Dedifferentiated amniotic fluid mesenchymal stem cell (primary cell): ENCODE data around the gene CNOT11.

Source experiments
- DNase-seq: peaks from one replicate; pipeline ENCODE4 v3.0.0-alpha.2; 2016; ENCODE audit errors: extremely low spot score

Gene CNOT11

GRCh38 chr2:101278925-101279324, 26.2 kb downstream of the CNOT11 start:
- DNase-seq: no peak

GRCh38 chr2:101281482-101281881, 28.8 kb downstream of the CNOT11 start:
- no peak for DNase-seq

- DNase-seq: no peak
Measured at GRCh38 chr2:101282980-101283379, 30.3 kb downstream of the CNOT11 start.

- DNase-seq: no peak
Measured at GRCh38 chr2:101286684-101287083, 34.0 kb downstream of the CNOT11 start.

GRCh38 chr2:101287303-101287702, 34.6 kb downstream of the CNOT11 start:
- no peak for DNase-seq

- no peak for DNase-seq
Measured at GRCh38 chr2:101290711-101291110, 38.0 kb downstream of the CNOT11 start.

- no peak for DNase-seq
Measured at GRCh38 chr2:101291973-101292372, 39.3 kb downstream of the CNOT11 start.

- no peak for DNase-seq
Measured at GRCh38 chr2:101293544-101293943, 40.9 kb downstream of the CNOT11 start.

GRCh38 chr2:101294861-101295260, 42.2 kb downstream of the CNOT11 start:
- DNase-seq: no peak

GRCh38 chr2:101295895-101296294, 43.2 kb downstream of the CNOT11 start:
- peak; percentile 28 for DNase-seq

- peak; percentile 37 for DNase-seq
Measured at GRCh38 chr2:101296371-101296770, 43.7 kb downstream of the CNOT11 start.

GRCh38 chr2:101297383-101297782, 44.7 kb downstream of the CNOT11 start:
- DNase-seq: no peak

- DNase-seq: no peak
Measured at GRCh38 chr2:101299604-101300003, 46.9 kb downstream of the CNOT11 start.

- no peak for DNase-seq
Measured at GRCh38 chr2:101300164-101300563, 47.5 kb downstream of the CNOT11 start.

- no peak for DNase-seq
Measured at GRCh38 chr2:101300836-101301235, 48.1 kb downstream of the CNOT11 start.

GRCh38 chr2:101302016-101302415, 49.3 kb downstream of the CNOT11 start:
- no peak for DNase-seq

GRCh38 chr2:101303688-101304087, 51.0 kb downstream of the CNOT11 start:
- no peak for DNase-seq

- DNase-seq: no peak
Measured at GRCh38 chr2:101305035-101305434, 52.3 kb downstream of the CNOT11 start.

- DNase-seq: peak; percentile 45
Measured at GRCh38 chr2:101305492-101306078, 52.9 kb downstream of the CNOT11 start.

GRCh38 chr2:101306410-101306809, 53.7 kb downstream of the CNOT11 start:
- DNase-seq: no peak

GRCh38 chr2:101307503-101307902, 54.8 kb downstream of the CNOT11 start:
- DNase-seq: no peak

- no peak for DNase-seq
Measured at GRCh38 chr2:101307950-101308431, 55.3 kb downstream of the CNOT11 start.

- peak; percentile 79 for DNase-seq
Measured at GRCh38 chr2:101308432-101309210, 55.9 kb downstream of the CNOT11 start, which contains the start of gene RNF149. Gene RNF149, minus strand, starts transcription at chr2:101308701. Its CDS starts 113 bp downstream, at chr2:101308588.
